IMR-90 (cell line): ENCODE data around the gene CLIP3. TPM values are rescaled to one million over a fixed set of nuclear protein-coding genes. Genes with fewer than 3 reads are reported as not detected.

Experiments used
- ATAC-seq: fragments of 200-7000 bp; cut with Tn5 transposase; 2 replicates; pipeline ENCODE4 v1.9.1; 2020; ENCODE audit warnings: low read depth, mild to moderate bottlenecking, moderate library complexity
- BruUV-seq: library from RNA; stranded (reverse); fragments of 400-500 nt; replicated peaks from 2 replicates; lab custom pipeline; 2021; lab: Mats Ljungman, UMichigan
- CTCF ChIA-PET: fragments of 300-600 bp; formaldehyde crosslinking; extraction: SDS; loops from one replicate; lab custom pipeline; 2021; ENCODE audit warnings: antibody characterized with exemption; lab: Yijun Ruan, JAX
- POLR2A ChIA-PET: fragments of 300-600 bp; sonication (Branson Sonifier 250); formaldehyde crosslinking; loops from one replicate; lab custom pipeline; 2022; ENCODE audit warnings: antibody characterized with exemption; ENCODE audit not compliant: unreplicated experiment; lab: Charles Lee
- DNase-seq: peaks from one replicate; pipeline ENCODE4 v3.0.0; 2013
- H2AFZ ChIP-seq: replicated peaks from 2 replicates; pipeline ENCODE3; 2013; ENCODE audit warnings: low read length, mild to moderate bottlenecking; ENCODE audit not compliant: poor library complexity
- H2AK5ac ChIP-seq: 2 replicates; pipeline ENCODE4 v1.6.1; 2013; ENCODE audit warnings: low read depth, low read length, inconsistent platforms
- H2AK9ac ChIP-seq: replicated peaks from 2 replicates; pipeline ENCODE3; 2013; ENCODE audit warnings: mild to moderate bottlenecking, low read depth, low read length, moderate library complexity; ENCODE audit not compliant: poor library complexity
- H2BK120ac ChIP-seq: 2 replicates; pipeline ENCODE4 v1.6.1; 2013; ENCODE audit warnings: low read depth, low read length, inconsistent platforms
- H2BK15ac ChIP-seq: 3 replicates; pipeline ENCODE4 v1.6.1; 2013; ENCODE audit warnings: low read depth, low read length, inconsistent platforms
- H2BK20ac ChIP-seq: 2 replicates; pipeline ENCODE4 v1.6.1; 2013; ENCODE audit warnings: low read depth, mild to moderate bottlenecking, inconsistent platforms, low read length, moderate library complexity
- H2BK5ac ChIP-seq: 2 replicates; pipeline ENCODE4 v1.6.1; 2013; ENCODE audit warnings: mild to moderate bottlenecking, low read depth, low read length, inconsistent platforms; ENCODE audit not compliant: poor library complexity, severe bottlenecking
- H3K14ac ChIP-seq: replicated peaks from 2 replicates; pipeline ENCODE4 v1.6.1; 2013; ENCODE audit warnings: low read depth, low read length, inconsistent platforms
- H3K18ac ChIP-seq: 2 replicates; pipeline ENCODE4 v1.6.1; 2013; ENCODE audit warnings: low read depth, low read length, control low read depth
- H3K23ac ChIP-seq: 2 replicates; pipeline ENCODE4 v1.6.1; 2013; ENCODE audit warnings: low read depth, low read length, inconsistent platforms
- H3K27ac ChIP-seq: 2 replicates; pipeline ENCODE4 v1.5.1; 2013; ENCODE audit warnings: mild to moderate bottlenecking, control low read depth, low read length; ENCODE audit not compliant: insufficient read depth
- H3K27me3 ChIP-seq: 2 replicates; pipeline ENCODE4 v1.6.1; 2013; ENCODE audit warnings: low read length; ENCODE audit not compliant: control insufficient read depth, insufficient read depth
- H3K36me3 ChIP-seq: 2 replicates; pipeline ENCODE4 v1.6.1; 2013; ENCODE audit warnings: low read length, mixed read lengths; ENCODE audit not compliant: control insufficient read depth, insufficient read depth
- H3K4ac ChIP-seq: 2 replicates; pipeline ENCODE4 v1.6.1; 2013; ENCODE audit warnings: low read depth, low read length, inconsistent platforms
- H3K4me1 ChIP-seq: 2 replicates; pipeline ENCODE4 v1.6.1; 2013; ENCODE audit warnings: low read length, mixed read lengths; ENCODE audit not compliant: control insufficient read depth, insufficient read depth
- H3K4me2 ChIP-seq: 2 replicates; pipeline ENCODE4 v1.6.1; 2013; ENCODE audit warnings: low read depth, mild to moderate bottlenecking, control low read depth, low read length, moderate library complexity
- H3K4me3 ChIP-seq: 2 replicates; pipeline ENCODE4 v1.5.1; 2013; ENCODE audit warnings: low read depth, mild to moderate bottlenecking, control low read depth, low read length, moderate library complexity; ENCODE audit not compliant: insufficient read depth
- H3K56ac ChIP-seq: 2 replicates; pipeline ENCODE4 v1.6.1; 2013; ENCODE audit warnings: low read length, inconsistent platforms; ENCODE audit not compliant: insufficient read depth; ENCODE audit errors: extremely low read depth
- H3K79me1 ChIP-seq, 2 experiments: 2 replicates each; pipeline ENCODE4 v1.6.1; 2013; ENCODE audit warnings: low read length in 2 of 2, inconsistent platforms in 1 of 2, low read depth in 1 of 2
- H3K9ac ChIP-seq: 2 replicates; pipeline ENCODE4 v1.6.1; 2013; ENCODE audit warnings: low read depth, low read length, control low read depth
- H3K9me1 ChIP-seq: 2 replicates; pipeline ENCODE4 v1.6.1; 2013; ENCODE audit warnings: low read length, inconsistent platforms; ENCODE audit not compliant: insufficient read depth
- H3K9me3 ChIP-seq: 2 replicates; pipeline ENCODE4 v1.6.1; 2013; ENCODE audit warnings: low read length; ENCODE audit not compliant: control insufficient read depth, insufficient read depth
- H4K20me1 ChIP-seq: 2 replicates; pipeline ENCODE4 v1.6.1; 2013; ENCODE audit warnings: low read length, inconsistent platforms; ENCODE audit not compliant: insufficient read depth
- H4K5ac ChIP-seq: 2 replicates; pipeline ENCODE4 v1.6.1; 2013; ENCODE audit warnings: mild to moderate bottlenecking, low read depth, low read length, control low read depth
- H4K8ac ChIP-seq, 2 experiments: 2 replicates each; pipeline ENCODE4 v1.6.1; 2013; ENCODE audit warnings: low read depth in 2 of 2, low read length in 2 of 2, control low read depth in 1 of 2, inconsistent platforms in 1 of 2
- H4K91ac ChIP-seq: 2 replicates; pipeline ENCODE4 v1.6.1; 2013; ENCODE audit warnings: low read depth, low read length, inconsistent platforms; ENCODE audit not compliant: insufficient read depth
- FOS ChIP-seq: fragments of 150-350 bp; IDR thresholded peaks from 2 replicates; pipeline ENCODE4 v1.6.1; 2016; ENCODE audit warnings: low read depth, low read length
- MAFK ChIP-seq: IDR thresholded peaks from 2 replicates; pipeline ENCODE4 v1.6.1; 2012; ENCODE audit warnings: low read depth, low read length, improper control_type of control experiment
- RAD21 ChIP-seq: IDR thresholded peaks from 2 replicates; pipeline ENCODE4 v1.6.1; 2012; ENCODE audit warnings: low read length, improper control_type of control experiment
- WGBS, 2 experiments: methylation state at CpG; one replicate each; pipeline versions ENCODE4 v1.1.5 to v1.1.7; 2013; ENCODE audit warnings: missing lambda C conversion rate in 2 of 2; ENCODE audit not compliant: insufficient read length in 1 of 2; ENCODE audit errors: extremely low coverage in 2 of 2; 5-methylcytosine and 5-hydroxymethylcytosine counted together
- dilution Hi-C: fragments of 300-500 bp; cut with HindIII; formaldehyde crosslinking; loops from one replicate; pipeline ENCODE4 v1.14.3; 2018; ENCODE audit warnings: low sequenced_read_pairs; ENCODE audit not compliant: unreplicated experiment
- in situ Hi-C: fragments of 300-500 bp; cut with MboI; formaldehyde crosslinking; loops from 3 replicates; pipeline ENCODE4 v1.14.3; 2019; ENCODE audit warnings: low sequenced_read_pairs, inconsistent platforms, mixed read lengths
- intact Hi-C: fragments of 100-400 bp; cut with micrococcal nuclease; formaldehyde crosslinking; loops from 2 replicates; pipeline ENCODE4 v1.10.0; 2022
- polyA plus RNA-seq, 3 experiments: library from polyadenylated mRNA; depleted of rRNA; stranded (reverse); fragments of >200 nt; gene quantifications; 2 replicates each; pipeline ENCODE4 v1.2.3, GENCODE V29; 2012; ENCODE audit warnings: low replicate concordance in 1 of 3
- total RNA-seq: library from RNA; depleted of rRNA; stranded (reverse); fragments of >200 nt; gene quantifications from 2 replicates; pipeline ENCODE4 v1.2.3, GENCODE V29; 2012
- TF ChIP-seq, protein P1 (sequence below): conservative IDR thresholded peaks from 2 replicates; pipeline ENCODE4 v1.5.1; 2012; ENCODE audit warnings: mild to moderate bottlenecking, low read depth, low read length, improper control_type of control experiment
- TF ChIP-seq, protein P2 (sequence below): fragments of 150-350 bp; IDR thresholded peaks from 2 replicates; pipeline ENCODE4 v1.6.1; 2016; ENCODE audit warnings: low read depth, mild to moderate bottlenecking, low read length, moderate library complexity, borderline replicate concordance

CLIP3 gene
- total and polyA plus RNA-seq, 2 of the 4 experiments (the other 2 are of a cell fraction): 5.4 to 28.7 TPM

DNA sequence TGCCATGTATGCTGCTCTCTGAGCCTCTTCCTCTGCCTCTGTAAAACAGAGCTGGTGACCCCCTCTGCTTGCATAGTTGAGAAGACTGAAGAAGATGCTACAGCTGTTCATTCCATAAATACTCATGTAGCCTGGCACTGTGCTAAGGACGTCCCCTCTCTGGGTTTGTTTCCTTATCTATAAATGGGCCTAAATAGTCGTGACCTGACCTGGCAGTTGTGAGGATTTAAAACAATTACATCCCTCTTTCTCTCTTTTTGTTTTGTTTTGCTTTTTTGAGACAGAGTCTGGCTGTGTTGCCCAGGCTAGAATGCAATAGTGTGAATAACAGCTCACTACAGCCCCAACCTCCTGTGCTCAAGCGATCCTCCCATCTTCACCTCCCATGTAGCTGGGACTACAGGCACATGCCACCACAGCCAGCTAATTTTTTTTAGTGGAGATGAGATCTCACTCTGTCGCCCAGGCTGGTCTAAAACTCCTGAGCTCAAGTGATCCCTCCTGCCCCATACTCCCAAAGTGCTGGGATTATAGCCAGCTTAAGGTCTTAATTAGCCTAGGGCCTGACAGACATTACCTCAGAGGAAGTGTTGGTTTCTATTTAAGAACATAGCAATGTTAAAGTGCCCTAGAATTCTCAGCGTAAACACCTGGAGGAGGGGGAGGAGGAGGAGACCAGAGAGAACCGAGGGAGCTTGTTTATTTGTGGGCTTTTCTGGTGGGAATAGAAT is 26.7 kb upstream of the CLIP3 start:
- H3K27me3 ChIP-seq: no peaks in the 10 kb centered on the region
- H3K9me1 ChIP-seq: no peaks in the 10 kb centered on the region
- no peak overlapping the region for H3K9ac ChIP-seq
- no peak for TF ChIP-seq RAD21
- no peak for TF ChIP-seq FOS
- no peak for TF ChIP-seq MAFK
- TF ChIP-seq, protein P1, sequence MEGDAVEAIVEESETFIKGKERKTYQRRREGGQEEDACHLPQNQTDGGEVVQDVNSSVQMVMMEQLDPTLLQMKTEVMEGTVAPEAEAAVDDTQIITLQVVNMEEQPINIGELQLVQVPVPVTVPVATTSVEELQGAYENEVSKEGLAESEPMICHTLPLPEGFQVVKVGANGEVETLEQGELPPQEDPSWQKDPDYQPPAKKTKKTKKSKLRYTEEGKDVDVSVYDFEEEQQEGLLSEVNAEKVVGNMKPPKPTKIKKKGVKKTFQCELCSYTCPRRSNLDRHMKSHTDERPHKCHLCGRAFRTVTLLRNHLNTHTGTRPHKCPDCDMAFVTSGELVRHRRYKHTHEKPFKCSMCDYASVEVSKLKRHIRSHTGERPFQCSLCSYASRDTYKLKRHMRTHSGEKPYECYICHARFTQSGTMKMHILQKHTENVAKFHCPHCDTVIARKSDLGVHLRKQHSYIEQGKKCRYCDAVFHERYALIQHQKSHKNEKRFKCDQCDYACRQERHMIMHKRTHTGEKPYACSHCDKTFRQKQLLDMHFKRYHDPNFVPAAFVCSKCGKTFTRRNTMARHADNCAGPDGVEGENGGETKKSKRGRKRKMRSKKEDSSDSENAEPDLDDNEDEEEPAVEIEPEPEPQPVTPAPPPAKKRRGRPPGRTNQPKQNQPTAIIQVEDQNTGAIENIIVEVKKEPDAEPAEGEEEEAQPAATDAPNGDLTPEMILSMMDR: no peak
- TF ChIP-seq, protein P2, sequence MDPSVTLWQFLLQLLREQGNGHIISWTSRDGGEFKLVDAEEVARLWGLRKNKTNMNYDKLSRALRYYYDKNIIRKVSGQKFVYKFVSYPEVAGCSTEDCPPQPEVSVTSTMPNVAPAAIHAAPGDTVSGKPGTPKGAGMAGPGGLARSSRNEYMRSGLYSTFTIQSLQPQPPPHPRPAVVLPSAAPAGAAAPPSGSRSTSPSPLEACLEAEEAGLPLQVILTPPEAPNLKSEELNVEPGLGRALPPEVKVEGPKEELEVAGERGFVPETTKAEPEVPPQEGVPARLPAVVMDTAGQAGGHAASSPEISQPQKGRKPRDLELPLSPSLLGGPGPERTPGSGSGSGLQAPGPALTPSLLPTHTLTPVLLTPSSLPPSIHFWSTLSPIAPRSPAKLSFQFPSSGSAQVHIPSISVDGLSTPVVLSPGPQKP: no peak
- H3K14ac ChIP-seq: no peak overlapping the region
- ChIA-PET POLR2A (no interaction called here), CTCF (interaction anchor here (1.4 kb wide), 1 partner anchor 11 kb away, joined by 3 read pairs; no protein-coding TSS in a partner anchor)
- H2AK5ac ChIP-seq: no peak overlapping the region; the same call in 1 of the 2 replicates
- no peak overlapping the region for H2BK20ac ChIP-seq
- no peaks in the 10 kb centered on the region for H3K36me3 ChIP-seq
- no peak overlapping the region for H3K27ac ChIP-seq
- no peak overlapping the region for H3K18ac ChIP-seq
- H3K9me3 ChIP-seq: no peaks in the 10 kb centered on the region
- no peak overlapping the region for H4K91ac ChIP-seq
- H2AK9ac ChIP-seq: no peak overlapping the region
- intact Hi-C loops (no loop called here), dilution Hi-C loops (no loop called here), in situ Hi-C loops (no loop called here)
- H3K56ac ChIP-seq: no peak overlapping the region
- H2AFZ ChIP-seq: no peak overlapping the region
- WGBS, 2 experiments: no CpG with 5 or more reads among the region's 6 CpGs
- H3K4me2 ChIP-seq: no peak overlapping the region
- no peaks in the 10 kb centered on the region for H3K4me1 ChIP-seq
- peaks cover 24 to 58% of the 10 kb centered on the region in 2 experiments for H3K79me1 ChIP-seq
- DNase-seq: no peak
- no peak overlapping the region for H4K8ac ChIP-seq
- no peak overlapping the region for H2BK15ac ChIP-seq
- H3K4ac ChIP-seq: no peak overlapping the region
- no peak overlapping the region for H2BK120ac ChIP-seq
- H2BK5ac ChIP-seq: no peak overlapping the region
- H4K20me1 ChIP-seq: no peaks in the 10 kb centered on the region; the same call in 1 of the 2 replicates
- H3K4me3 ChIP-seq: no peak overlapping the region
- no peak overlapping the region for H3K23ac ChIP-seq
- H4K5ac ChIP-seq: no peak overlapping the region
- no peak for ATAC-seq
- BruUV-seq: no TSS peak
